Liver (tissue), 3 donors: Measurements from ENCODE around the gene KRTAP25-1.

Experiments used
- ATF3 ChIP-seq: IDR thresholded peaks from 2 replicates; pipeline ENCODE4 v1.6.1; 2016; ENCODE audit warnings: antibody characterized with exemption
- CTCF ChIP-seq: fragments of 150-350 bp; IDR thresholded peaks from 2 replicates; pipeline ENCODE4 v1.5.1; 2017; ENCODE audit warnings: improper control_type of control experiment, low read depth, low read length; ENCODE audit not compliant: missing input control
- EGR1 ChIP-seq, 2 donors: IDR thresholded peaks; 2 replicates each; pipeline ENCODE4 v1.6.1; 2016 to 2018; ENCODE audit warnings: antibody characterized with exemption in 2 of 2, low read depth in 2 of 2
- FOXA1 ChIP-seq: IDR thresholded peaks from 2 replicates; pipeline ENCODE4 v1.6.1; 2016; ENCODE audit warnings: antibody characterized with exemption
- GABPA ChIP-seq, 2 donors: IDR thresholded peaks in 1 of 2; conservative IDR thresholded peaks in 1 of 2; 2 replicates each; pipeline ENCODE4 v1.6.1; 2016; ENCODE audit warnings: antibody characterized with exemption in 2 of 2, mild to moderate bottlenecking in 1 of 2, moderate library complexity in 1 of 2
- HNF4G ChIP-seq: IDR thresholded peaks from 2 replicates; pipeline ENCODE4 v1.6.1; 2016; ENCODE audit warnings: antibody characterized with exemption
- JUND ChIP-seq, 2 donors: IDR thresholded peaks; 2 replicates each; pipeline ENCODE4 v1.6.1; 2016; ENCODE audit warnings: antibody characterized with exemption in 2 of 2
- MAX ChIP-seq: IDR thresholded peaks from 2 replicates; pipeline ENCODE4 v1.6.1; 2016; ENCODE audit warnings: antibody characterized with exemption
- RAD21 ChIP-seq, 2 donors: IDR thresholded peaks; 2 replicates each; pipeline ENCODE4 v1.6.1; 2016; ENCODE audit warnings: antibody characterized with exemption in 2 of 2, mild to moderate bottlenecking in 2 of 2
- REST ChIP-seq: IDR thresholded peaks from 2 replicates; pipeline ENCODE4 v1.6.1; 2016; ENCODE audit warnings: antibody characterized with exemption, mild to moderate bottlenecking
- RXRA ChIP-seq, 2 donors: IDR thresholded peaks; 2 replicates each; pipeline ENCODE4 v1.6.1; 2017 to 2018; ENCODE audit warnings: antibody characterized with exemption in 2 of 2, mild to moderate bottlenecking in 1 of 2
- YY1 ChIP-seq: IDR thresholded peaks from 2 replicates; pipeline ENCODE4 v1.6.1; 2016; ENCODE audit warnings: antibody characterized with exemption, mild to moderate bottlenecking
- TF ChIP-seq, protein P1 (sequence below): IDR thresholded peaks from 2 replicates; pipeline ENCODE4 v1.6.1; 2016; ENCODE audit warnings: antibody characterized with exemption
- donor health status: healthy.
- donor health status: healthy.

- TF ChIP-seq REST (no peak), GABPA (IDR thresholded peaks at IDR 0.05 in 1 of 2, conservative IDR thresholded peaks at IDR 0.05 in 1 of 2) (no peak), CTCF (no peak), RXRA (IDR thresholded peaks at IDR 0.05) (no peak), ATF3 (no peak), FOXA1 (no peak), YY1 (no peak), JUND (IDR thresholded peaks at IDR 0.05) (no peak), EGR1 (IDR thresholded peaks at IDR 0.05; ENCODE audit: low read depth in 2 of 2) (no peak), MAX (no peak), RAD21 (IDR thresholded peaks at IDR 0.05) (no peak), HNF4G (no peak)
- TF ChIP-seq, protein P1, sequence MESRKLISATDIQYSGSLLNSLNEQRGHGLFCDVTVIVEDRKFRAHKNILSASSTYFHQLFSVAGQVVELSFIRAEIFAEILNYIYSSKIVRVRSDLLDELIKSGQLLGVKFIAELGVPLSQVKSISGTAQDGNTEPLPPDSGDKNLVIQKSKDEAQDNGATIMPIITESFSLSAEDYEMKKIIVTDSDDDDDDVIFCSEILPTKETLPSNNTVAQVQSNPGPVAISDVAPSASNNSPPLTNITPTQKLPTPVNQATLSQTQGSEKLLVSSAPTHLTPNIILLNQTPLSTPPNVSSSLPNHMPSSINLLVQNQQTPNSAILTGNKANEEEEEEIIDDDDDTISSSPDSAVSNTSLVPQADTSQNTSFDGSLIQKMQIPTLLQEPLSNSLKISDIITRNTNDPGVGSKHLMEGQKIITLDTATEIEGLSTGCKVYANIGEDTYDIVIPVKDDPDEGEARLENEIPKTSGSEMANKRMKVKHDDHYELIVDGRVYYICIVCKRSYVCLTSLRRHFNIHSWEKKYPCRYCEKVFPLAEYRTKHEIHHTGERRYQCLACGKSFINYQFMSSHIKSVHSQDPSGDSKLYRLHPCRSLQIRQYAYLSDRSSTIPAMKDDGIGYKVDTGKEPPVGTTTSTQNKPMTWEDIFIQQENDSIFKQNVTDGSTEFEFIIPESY: no peak
Measured at GRCh38 chr21:30289215-30289614, at the start of gene KRTAP25-1.
